GM18909 (cell line): ENCODE results near the gene RFK.
A peak's percentile ranks its signal among the peaks of the same experiment; 100 is the strongest.

Source experiments
- ATAC-seq: cut with Tn5 transposase; IDR thresholded peaks from one replicate; pipeline ENCODE4 v1.9.1; 2021; ENCODE audit warnings: mild to moderate bottlenecking; ENCODE audit not compliant: unreplicated experiment, poor library complexity

The RFK gene

GRCh38 chr9:76413658-76414057, 19.4 kb upstream of the RFK start:
- ATAC-seq, result no peak

- no peak for ATAC-seq
These were observed 18.4 kb upstream of the RFK start for GRCh38 chr9:76412638-76413037.

- no peak for ATAC-seq
These were observed 11.6 kb upstream of the RFK start for GRCh38 chr9:76405868-76406267.

GRCh38 chr9:76405340-76405739, 11.1 kb upstream of the RFK start:
- no peak for ATAC-seq

GRCh38 chr9:76404401-76404800, 10.2 kb upstream of the RFK start:
- ATAC-seq, result no peak

- ATAC-seq, result peak; percentile 91
These were observed 9.1 kb upstream of the RFK start for GRCh38 chr9:76403352-76403751.

- no peak for ATAC-seq
These were observed 7.5 kb upstream of the RFK start for GRCh38 chr9:76401580-76402354.

GRCh38 chr9:76401176-76401575, 7.0 kb upstream of the RFK start:
- ATAC-seq, result no peak

- ATAC-seq, result no peak
These were observed 6.4 kb upstream of the RFK start for GRCh38 chr9:76400534-76401096.

- no peak for ATAC-seq
These were observed 5.6 kb upstream of the RFK start for GRCh38 chr9:76399856-76400255.

- ATAC-seq, result no peak
These were observed 2.4 kb upstream of the RFK start for GRCh38 chr9:76396597-76396996.

GRCh38 chr9:76396144-76396543, 1.9 kb upstream of the RFK start:
- ATAC-seq, result no peak

- ATAC-seq, result no peak
These were observed 1.2 kb upstream of the RFK start for GRCh38 chr9:76395381-76395780.

GRCh38 chr9:76394960-76395252, 680 bp upstream of the RFK start:
- peak; percentile 51 for ATAC-seq

GRCh38 chr9:76390656-76391055, 3.6 kb downstream of the RFK start:
- ATAC-seq, result no peak

GRCh38 chr9:76379494-76379893, 14.7 kb downstream of the RFK start:
- ATAC-seq, result no peak

- ATAC-seq, result no peak
These were observed 15.7 kb downstream of the RFK start for GRCh38 chr9:76378367-76379073.

GRCh38 chr9:76377791-76378190, 16.4 kb downstream of the RFK start:
- ATAC-seq, result no peak

GRCh38 chr9:76374783-76375559, 19.3 kb downstream of the RFK start:
- no peak for ATAC-seq

- ATAC-seq, result no peak
These were observed 20.3 kb downstream of the RFK start for GRCh38 chr9:76373784-76374474.
